ENCODE data around the gene TRAPPC11. TPM values are rescaled to one million over a fixed set of nuclear protein-coding genes. Genes with fewer than 3 reads are reported as not detected.

TRAPPC11 gene
- total and polyA plus RNA-seq, 2 of the 4 experiments (the other 2 are of a cell fraction), result 25.3 to 56.8 TPM

DNA sequence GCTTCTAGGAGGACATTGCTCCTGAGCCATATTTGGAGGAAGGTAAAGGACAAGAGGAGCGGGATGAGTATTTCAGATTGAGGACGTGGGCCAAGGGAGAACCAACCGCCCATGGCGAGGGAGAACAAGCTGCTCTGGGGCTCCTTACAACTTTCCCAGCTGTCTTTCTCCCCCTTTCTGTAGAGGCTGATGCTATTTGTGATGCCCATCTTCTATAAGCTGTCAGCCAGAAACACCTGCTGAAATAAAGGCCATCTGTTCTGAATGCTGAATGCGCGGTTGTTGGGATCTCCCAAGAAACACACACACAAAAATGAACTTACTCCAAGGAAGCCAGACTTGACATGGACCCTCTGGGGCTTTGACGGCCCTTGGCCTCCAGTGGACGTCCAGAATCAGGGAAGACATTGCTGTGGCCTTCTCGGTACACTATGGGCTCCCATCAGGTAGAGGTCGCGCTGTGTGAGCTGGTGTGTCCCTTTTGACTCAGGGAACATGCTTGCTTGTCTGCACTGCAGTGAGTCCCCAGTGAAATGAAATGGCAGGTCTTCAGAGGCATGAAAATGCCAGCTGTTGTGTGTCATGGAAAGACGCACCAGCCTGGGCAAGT, 31.0 kb upstream of the TRAPPC11 start:
- BruUV-seq (replicated peaks), result no TSS peak
- Histone ChIP-seq H2BK5ac (ENCODE audit: low read depth, low read length, poor library complexity, severe bottlenecking) (no peak overlapping the region), H2BK15ac (ENCODE audit: low read depth, low read length) (no peak overlapping the region), H3K9me3 (ENCODE audit: control insufficient read depth, insufficient read depth, low read length) (no peaks in the 10 kb centered on the region), H3K14ac (replicated peaks; ENCODE audit: low read depth, low read length) (no peak overlapping the region), H3K4ac (ENCODE audit: low read depth, low read length) (no peak overlapping the region; the same call in 1 of the 2 replicates), H4K91ac (ENCODE audit: insufficient read depth, low read depth, low read length) (no peak overlapping the region), H3K27me3 (ENCODE audit: control insufficient read depth, insufficient read depth, low read length) (no peaks in the 10 kb centered on the region), H2AK9ac (replicated peaks; ENCODE audit: low read depth, low read length, poor library complexity) (no peak overlapping the region), H2AFZ (replicated peaks; ENCODE audit: low read length, poor library complexity) (no peak overlapping the region), H4K5ac (ENCODE audit: low read depth, low read length) (no peak overlapping the region), H2BK20ac (ENCODE audit: low read depth, low read length) (no peak overlapping the region), H3K4me3 (ENCODE audit: insufficient read depth, low read depth, low read length) (no peak overlapping the region), H3K18ac (ENCODE audit: low read depth, low read length) (no peak overlapping the region), H3K4me1 (ENCODE audit: control insufficient read depth, insufficient read depth, low read length) (no peaks in the 10 kb centered on the region), H3K79me1 (ENCODE audit: low read depth in 1 of 2, low read length in 2 of 2) (no peaks in the 10 kb centered on the region), H4K8ac (ENCODE audit: low read depth in 2 of 2, low read length in 2 of 2) (no peak overlapping the region), H2AK5ac (ENCODE audit: low read depth, low read length) (no peak overlapping the region), H3K27ac (ENCODE audit: insufficient read depth, low read length) (no peak overlapping the region), H3K56ac (ENCODE audit: extremely low read depth, insufficient read depth, low read length) (no peak overlapping the region), H3K9ac (ENCODE audit: low read depth, low read length) (no peak overlapping the region), H4K20me1 (ENCODE audit: insufficient read depth, low read length) (no peaks in the 10 kb centered on the region), H3K9me1 (ENCODE audit: insufficient read depth, low read length) (no peaks in the 10 kb centered on the region), H3K23ac (ENCODE audit: low read depth, low read length) (no peak overlapping the region), H3K4me2 (ENCODE audit: low read depth, low read length) (no peak overlapping the region), H2BK120ac (ENCODE audit: low read depth, low read length) (no peak overlapping the region), H3K36me3 (ENCODE audit: control insufficient read depth, insufficient read depth, low read length) (no peaks in the 10 kb centered on the region)
- ChIA-PET CTCF (no interaction called here), POLR2A (ENCODE audit: unreplicated experiment) (no interaction called here)
- WGBS, 2 experiments (ENCODE audit: extremely low coverage in 2 of 2, insufficient read length in 1 of 2), result 91% methylated on average over 1 of the region's 12 CpGs; no CpG with 5 or more reads in 1 of the 2 experiments
- in situ Hi-C loops (cut with MboI; ENCODE audit: low sequenced_read_pairs), result no loop called here
- ATAC-seq (ENCODE audit: low read depth), result no peak
- DNase-seq, result no peak
- intact Hi-C loops (cut with micrococcal nuclease), result no loop called here
- no peak for TF ChIP-seq MAZ (IDR thresholded peaks at IDR 0.05; ENCODE audit: borderline replicate concordance, low read depth, low read length)
- no peak for TF ChIP-seq NFE2L2 (IDR thresholded peaks at IDR 0.05; ENCODE audit: low read depth, low read length)
- TF ChIP-seq MAFK (IDR thresholded peaks at IDR 0.05; ENCODE audit: low read depth, low read length), result no peak
- TF ChIP-seq FOS (IDR thresholded peaks at IDR 0.05; ENCODE audit: low read depth, low read length), result no peak
- no peak for TF ChIP-seq BHLHE40 (IDR thresholded peaks at IDR 0.05; ENCODE audit: low read depth, low read length)
- no peak for TF ChIP-seq POLR2A (IDR thresholded peaks at IDR 0.05; ENCODE audit: low read depth, low read length)
- TF ChIP-seq RAD21 (IDR thresholded peaks at IDR 0.05; ENCODE audit: low read length), result no peak
- TF ChIP-seq ELK1 (IDR thresholded peaks at IDR 0.05; ENCODE audit: borderline replicate concordance, low read depth, low read length), result no peak
- TF ChIP-seq, protein P1, sequence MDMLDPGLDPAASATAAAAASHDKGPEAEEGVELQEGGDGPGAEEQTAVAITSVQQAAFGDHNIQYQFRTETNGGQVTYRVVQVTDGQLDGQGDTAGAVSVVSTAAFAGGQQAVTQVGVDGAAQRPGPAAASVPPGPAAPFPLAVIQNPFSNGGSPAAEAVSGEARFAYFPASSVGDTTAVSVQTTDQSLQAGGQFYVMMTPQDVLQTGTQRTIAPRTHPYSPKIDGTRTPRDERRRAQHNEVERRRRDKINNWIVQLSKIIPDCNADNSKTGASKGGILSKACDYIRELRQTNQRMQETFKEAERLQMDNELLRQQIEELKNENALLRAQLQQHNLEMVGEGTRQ (IDR thresholded peaks at IDR 0.05; ENCODE audit: low read depth, low read length), result no peak
- no peak for TF ChIP-seq CHD1 (IDR thresholded peaks at IDR 0.05; ENCODE audit: low read depth, low read length)
- no peak for TF ChIP-seq MXI1 (IDR thresholded peaks at IDR 0.05; ENCODE audit: borderline replicate concordance, low read depth, low read length)
- TF ChIP-seq CEBPB (IDR thresholded peaks at IDR 0.05; ENCODE audit: low read depth, low read length), result no peak
- no peak for TF ChIP-seq CTCF (conservative IDR thresholded peaks at IDR 0.05; ENCODE audit: low read depth, low read length)
- no peak for TF ChIP-seq RCOR1 (IDR thresholded peaks at IDR 0.05; ENCODE audit: insufficient replicate concordance, low read length)
- no peak for TF ChIP-seq RFX5 (IDR thresholded peaks at IDR 0.05; ENCODE audit: low read depth, low read length)
- no peak for TF ChIP-seq SMC3 (IDR thresholded peaks at IDR 0.05; ENCODE audit: low read depth, low read length)
- dilution Hi-C loops (cut with HindIII; ENCODE audit: low sequenced_read_pairs, unreplicated experiment), result no loop called here
